NCI-H460 (cell line): ENCODE data around the gene GPD2. TPM values are rescaled to one million over a fixed set of nuclear protein-coding genes. Genes with fewer than 3 reads are reported as not detected.
"Not testable (repeated sequence)": the region's sequence is repeated elsewhere in the genome, so short reads cannot be mapped to it uniquely, and the experiment has no call there.

Experiments used
- DNase-seq: peaks from one replicate; pipeline ENCODE4 v3.0.0-alpha.2; 2016; ENCODE audit warnings: low read depth; ENCODE audit errors: extremely low read depth
- total RNA-seq: library from RNA; depleted of rRNA; stranded (reverse); fragments of >200 nt; shearing (Covaris generic); gene quantifications from 2 replicates; pipeline ENCODE4 v1.2.3, GENCODE V29; 2014

Gene GPD2
- total RNA-seq, 1 experiment from 2014 or later, result 92.3 TPM

- DNase-seq, result no peak
Observed at GRCh38 chr2:156517419-156517818, 81.2 kb downstream of the GPD2 start.

- no peak for DNase-seq
Observed at GRCh38 chr2:156518138-156518537, 82.0 kb downstream of the GPD2 start.

DNA sequence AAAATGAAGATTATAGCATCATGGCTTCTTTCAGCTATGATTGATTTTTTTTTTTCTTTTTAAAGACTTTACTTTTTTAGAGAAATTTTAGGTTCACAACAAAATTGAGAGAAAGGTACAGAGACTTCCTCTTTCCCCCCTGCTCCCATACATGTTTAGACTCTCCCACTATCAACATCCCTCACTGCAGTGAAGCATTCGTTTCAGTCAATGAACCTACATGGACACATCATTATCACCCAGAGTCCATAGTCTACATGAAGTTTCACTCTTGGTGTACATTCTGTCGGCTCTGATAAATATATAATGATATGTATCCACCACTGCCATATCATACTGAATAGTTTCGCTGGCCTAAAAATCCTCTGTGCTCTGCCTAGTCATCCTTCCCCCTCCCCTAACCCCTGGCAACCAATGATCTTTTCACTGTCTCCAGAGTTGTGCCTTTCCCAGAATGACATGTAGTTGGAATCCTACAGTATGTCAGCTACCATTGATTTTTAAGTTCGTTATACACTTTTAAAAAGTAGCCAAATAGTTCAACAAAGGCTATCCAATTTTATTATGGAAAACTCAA lies 86.8 kb downstream of the GPD2 start:
- DNase-seq, result no peak

DNA sequence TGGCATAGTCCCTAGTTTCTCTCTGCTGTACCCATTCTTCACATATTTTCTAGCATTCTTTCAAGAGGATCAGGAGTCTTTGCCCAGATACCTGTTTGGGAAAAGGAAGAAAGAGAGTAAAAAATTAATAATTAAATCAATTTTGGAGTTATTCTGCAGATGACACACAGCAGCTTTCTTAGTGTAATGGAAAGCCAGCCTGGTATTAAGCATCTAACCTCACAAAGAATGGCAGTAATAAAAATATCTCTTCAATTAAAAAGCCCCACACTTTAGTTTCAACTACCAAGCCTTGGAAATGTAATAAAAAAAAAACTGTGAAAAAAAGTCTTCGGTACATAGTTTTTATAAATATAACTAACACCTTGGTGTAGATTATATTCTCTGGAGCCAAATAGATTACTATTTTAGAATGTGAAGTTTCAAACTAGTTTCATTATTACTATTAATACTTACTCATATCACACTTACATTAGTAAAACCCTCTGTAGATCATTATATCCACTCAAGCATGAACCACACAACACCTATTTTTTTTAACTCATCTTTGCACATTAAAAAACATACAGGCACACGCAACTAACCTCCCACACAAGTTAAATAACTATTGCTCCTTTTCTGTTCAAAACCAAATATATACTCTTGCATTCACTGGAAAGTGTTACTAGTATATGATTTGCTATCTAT lies 90.9 kb downstream of the GPD2 start:
- DNase-seq, result no peak

DNA sequence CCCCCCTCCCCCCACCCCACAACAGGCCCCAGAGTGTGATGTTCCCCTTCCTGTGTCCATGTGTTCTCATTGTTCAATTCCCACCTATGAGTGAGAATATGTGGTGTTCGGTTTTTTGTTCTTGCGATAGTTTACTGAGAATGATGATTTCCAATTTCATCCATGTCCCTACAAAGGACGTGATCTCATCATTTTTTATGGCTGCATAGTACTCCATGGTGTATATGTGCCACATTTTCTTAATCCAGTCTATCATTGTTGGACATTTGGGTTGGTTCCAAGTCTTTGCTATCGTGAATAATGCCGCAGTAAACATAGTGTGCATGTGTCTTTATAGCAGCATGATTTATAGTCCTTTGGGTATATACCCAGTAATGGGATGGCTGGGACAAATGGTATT lies 92.4 kb downstream of the GPD2 start:
- not testable (repeated sequence) for DNase-seq

DNA sequence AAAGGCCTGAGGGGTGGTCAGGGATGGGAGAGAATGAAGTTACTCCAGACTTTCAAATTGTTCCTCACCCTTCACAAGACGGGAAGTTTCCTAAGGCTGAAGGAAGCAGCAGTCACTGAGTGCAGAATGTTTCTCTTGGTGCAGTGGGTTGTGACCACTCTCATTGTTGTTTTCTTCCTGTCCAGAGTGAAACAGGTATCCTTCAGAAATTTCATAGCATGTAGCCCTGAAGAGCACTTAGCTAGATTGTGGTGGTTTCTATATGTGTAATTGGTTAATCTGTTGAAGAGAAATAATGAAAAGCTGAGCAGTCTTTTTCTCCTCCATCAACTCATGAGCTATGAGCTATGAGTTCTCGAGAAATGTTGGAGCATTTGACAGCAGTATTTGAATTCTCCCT lies 96.8 kb downstream of the GPD2 start:
- DNase-seq, result no peak

DNA sequence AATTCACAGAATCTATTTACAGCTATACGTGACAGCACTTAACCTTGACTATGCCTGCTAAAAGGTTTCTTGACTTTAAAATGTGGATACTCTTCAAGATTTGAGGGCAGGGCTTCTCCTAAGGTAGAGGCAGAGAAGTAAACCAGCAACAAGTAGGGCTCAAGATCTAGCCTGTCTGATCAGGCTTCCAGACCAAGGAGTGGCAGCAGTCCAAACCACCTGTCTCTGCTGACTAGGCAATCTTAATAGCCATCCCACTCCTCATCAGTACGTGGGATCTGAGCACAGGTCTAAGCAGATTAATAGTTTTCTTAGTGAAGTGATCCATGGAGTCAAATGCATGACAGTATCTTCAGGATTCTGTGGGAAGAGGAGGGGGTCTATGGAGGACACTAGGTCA lies 100.4 kb downstream of the GPD2 start:
- no peak for DNase-seq

DNA sequence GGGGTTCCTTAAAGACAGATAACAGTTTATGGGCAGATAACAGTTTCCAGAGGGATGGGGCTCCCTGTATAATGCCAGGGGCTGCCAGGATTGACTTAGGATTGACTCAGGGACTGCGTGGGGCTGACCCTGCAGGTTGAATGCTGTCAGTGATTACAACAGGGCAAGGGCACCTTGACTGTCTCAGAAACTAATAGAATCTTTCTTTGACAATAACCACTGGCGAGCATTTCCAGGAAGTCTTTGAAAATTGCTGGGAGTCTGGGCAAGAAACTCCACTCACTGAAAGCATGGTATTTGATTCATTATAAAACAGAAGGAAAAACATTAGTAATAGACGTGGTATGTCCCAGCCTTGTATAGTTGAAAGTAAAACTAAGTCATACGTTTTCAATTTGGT lies 101.0 kb downstream of the GPD2 start:
- DNase-seq, result no peak

DNA sequence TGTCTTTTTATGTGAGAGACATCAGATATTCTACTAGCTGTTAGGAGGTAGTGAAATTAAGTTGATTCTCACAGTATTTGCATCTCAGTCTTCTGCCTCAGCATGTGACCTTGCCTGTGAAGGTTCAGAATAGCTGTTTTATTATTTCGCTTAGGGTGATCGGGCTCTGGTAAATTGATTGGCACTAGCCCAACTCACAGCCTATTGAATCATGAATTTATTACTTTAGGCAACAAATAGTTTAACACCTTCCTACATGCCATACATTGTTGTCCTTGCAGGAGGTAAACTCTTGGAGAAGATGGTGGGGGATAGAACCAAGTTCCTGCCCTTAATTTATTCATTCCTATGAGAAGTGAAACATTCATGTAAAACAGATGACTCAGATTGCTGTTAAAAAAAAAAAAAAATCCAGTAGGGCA lies 101.9 kb downstream of the GPD2 start:
- DNase-seq, result no peak

GRCh38 chr2:156539086-156539860 lies 103.1 kb downstream of the GPD2 start:
- DNase-seq, result no peak

DNA sequence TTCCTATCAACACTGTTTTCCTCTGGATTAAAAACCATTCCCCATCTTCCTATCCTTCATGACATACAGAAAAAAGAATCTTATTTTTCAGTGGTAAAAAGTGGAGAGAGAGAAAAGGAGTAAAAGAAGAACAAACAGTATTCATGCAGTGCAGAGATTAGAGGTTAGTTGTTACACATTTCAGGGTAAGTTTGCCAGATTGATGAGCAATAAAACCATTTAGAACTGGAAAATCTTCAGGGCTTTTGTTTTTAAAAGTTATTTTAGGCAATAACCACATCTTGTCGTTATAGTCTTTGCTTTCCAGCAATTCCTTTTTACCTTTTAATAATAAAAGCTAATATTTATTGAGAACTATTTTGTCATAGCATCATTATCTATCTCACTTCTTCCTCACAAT lies 104.5 kb downstream of the GPD2 start:
- no peak for DNase-seq

DNA sequence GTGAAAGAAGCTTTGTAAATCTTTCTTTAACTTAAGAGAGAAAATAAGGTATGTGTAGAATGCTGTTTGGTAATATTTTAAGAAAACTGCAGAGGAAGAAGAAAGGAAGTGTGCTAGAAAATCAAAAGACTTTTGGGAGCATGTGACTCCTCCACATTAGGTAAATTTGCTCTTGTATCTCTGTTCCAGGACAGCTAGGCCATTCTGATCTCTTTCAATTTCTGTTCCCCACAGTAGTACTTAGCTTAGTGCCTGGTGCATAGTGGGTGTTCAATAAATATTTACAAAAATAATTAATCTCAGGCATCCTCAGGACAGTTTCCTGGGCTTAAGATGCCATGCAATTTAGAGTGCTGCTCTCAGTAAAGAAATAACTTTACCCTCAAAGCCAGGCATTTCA lies 105.0 kb downstream of the GPD2 start:
- DNase-seq, result no peak

DNA sequence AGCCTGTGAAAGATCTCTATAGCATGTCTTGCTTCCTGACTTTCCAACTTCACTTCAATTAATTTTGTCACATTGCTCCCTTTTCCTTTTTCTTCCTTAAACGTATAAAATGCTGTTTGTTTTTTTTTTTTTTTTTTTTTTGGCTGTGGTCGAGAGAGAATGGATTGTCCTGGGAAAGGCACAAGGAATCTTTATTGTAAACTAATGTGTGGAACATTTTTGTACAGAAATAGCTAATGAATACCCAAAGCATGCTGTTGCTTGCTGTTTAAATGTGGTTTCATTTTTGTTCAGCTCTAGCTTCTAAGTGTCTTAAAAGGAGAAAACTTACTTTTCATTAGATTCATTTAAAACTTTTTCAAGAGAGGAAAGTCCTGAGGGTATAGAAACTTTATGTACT lies 105.5 kb downstream of the GPD2 start:
- no peak for DNase-seq

- DNase-seq, result no peak
Observed at GRCh38 chr2:156548413-156548812, 112.2 kb downstream of the GPD2 start.

DNA sequence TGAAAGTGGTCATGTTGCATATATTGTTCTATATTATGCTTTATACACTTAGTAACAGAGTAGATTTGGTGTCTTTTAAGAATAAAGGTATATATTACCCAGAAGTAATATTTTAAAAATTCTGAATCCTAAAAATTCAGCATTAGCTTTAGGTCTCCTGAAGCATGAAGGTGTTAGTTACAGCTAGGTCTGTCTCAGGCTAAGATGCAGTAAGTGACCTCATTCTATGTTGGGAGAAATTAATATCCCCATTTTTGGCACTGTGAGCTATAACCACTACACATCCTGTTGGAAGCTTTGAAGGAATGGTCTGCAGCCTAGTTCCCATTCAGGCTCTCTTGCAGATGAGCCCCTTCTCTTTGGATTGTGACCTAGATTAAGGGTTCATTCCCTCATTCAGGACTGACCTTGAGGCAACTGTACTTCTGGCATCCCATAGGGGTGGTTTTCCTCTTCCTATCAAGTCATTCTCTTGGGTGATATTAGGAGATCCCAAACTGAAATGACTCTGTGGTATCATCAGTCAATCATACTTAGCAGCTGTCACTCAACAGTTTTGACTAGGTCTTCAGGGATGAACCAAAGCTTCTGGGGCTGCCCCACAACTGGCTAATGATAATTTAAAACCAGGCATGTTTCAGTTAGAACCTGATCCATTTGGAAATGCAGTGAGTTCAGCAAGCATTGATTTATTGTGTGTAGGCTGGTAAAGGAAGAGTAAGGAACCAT lies 117.7 kb downstream of the GPD2 start:
- no peak for DNase-seq

DNA sequence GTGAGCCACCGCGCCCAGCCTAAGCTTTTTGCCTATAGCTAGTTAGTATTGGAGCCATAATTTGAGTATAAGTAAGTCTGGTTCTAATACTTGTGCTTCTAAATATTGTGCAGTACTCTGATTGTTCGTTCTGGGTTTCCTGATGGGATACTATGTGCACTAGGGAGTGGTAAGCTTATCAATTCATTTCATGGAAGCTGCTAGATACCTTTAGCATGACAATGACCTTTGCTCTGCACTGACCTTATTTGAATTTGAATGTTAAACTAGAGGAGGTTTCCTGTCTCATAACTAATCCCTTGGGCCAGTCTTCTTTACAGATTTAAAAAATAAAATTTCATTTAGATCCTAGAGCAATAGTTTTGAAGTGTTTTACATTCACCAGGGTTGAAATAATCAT lies 125.1 kb downstream of the GPD2 start:
- no peak for DNase-seq

DNA sequence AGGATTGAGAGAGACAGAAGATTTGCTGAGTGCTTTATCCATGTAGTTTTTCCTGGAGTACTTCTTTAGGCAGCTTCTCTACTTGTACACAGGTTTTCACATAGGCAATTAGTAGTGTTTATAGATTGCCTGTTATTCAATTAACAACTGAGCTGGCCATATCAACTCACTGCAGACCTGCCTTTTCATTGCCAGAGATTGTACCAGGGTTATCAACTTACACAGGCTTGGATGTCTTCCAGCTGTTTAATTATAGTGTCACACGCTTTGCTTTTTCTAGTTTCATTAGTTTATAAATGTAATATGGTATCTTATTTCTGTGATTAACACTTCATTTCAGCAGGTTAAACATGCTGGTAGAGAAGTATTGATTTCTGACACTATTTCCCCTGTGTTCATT lies 125.9 kb downstream of the GPD2 start:
- DNase-seq, result no peak

- DNase-seq, result no peak
Observed at GRCh38 chr2:156563994-156564753, 128.0 kb downstream of the GPD2 start.

DNA sequence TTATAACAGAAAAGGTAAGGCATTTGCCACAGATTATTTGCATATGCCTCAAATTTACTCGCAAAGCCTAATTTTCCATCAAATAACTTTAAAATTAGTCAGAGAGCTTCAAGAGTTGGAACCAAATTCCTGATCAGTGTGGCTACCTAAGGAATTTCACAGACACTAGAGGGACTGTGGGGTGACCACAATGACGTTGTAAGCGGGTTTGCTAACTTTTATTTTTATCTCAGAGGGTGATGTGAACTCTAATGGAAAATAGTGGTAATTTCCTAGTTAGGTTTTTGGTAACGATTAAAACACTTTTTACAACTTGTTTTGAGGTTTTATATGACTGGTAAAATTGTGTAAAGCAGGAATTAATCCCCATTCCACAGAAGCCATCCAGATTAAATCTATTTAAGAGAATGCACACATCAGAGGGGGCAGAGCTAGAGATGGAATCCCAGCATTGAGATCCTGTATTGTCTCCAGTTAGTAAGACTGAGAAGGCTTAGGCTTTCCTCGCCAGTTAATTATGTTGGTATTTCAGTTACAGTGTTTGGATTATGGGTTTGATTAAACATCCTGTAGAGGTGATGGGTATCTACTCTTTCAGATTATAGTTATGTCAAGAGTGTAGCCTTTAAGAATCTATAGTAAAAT lies 129.0 kb downstream of the GPD2 start:
- peak; percentile 26 for DNase-seq

DNA sequence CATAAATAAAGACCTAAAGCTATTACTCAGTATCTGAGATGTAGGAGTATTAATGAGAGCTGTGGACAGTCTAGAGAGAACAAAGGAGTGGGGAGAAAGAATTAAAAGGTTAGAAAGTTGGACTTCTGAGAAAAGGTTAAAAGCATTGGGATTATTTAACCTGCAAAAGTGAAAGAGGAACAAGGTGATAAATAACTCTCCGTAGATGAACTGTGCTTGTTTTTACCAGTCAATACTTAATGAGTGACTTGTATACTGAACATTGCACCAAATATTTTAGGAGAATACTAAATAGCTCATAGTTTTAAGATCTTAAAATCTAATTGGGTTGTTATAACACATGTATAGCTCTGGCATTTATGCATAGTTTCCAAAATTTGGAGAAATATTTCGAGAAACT lies 137.5 kb downstream of the GPD2 start:
- DNase-seq, result no peak
